KMS-11 (cell line): Measurements from ENCODE around the gene CCDC152.

ENCODE experiments used
- H2AFZ ChIP-seq: fragments of 200-600 bp; sonication (generic); 2 replicates; pipeline ENCODE4 v1.6.1; 2016; ENCODE audit warnings: antibody characterized with exemption, mixed run types, low read depth
- H3K27ac ChIP-seq: fragments of 200-600 bp; sonication (generic); 2 replicates; pipeline ENCODE4 v1.6.1; 2016; ENCODE audit warnings: mild to moderate bottlenecking, mixed run types
- H3K27me3 ChIP-seq: fragments of 200-600 bp; sonication (generic); 2 replicates; pipeline ENCODE4 v1.6.1; 2017; ENCODE audit warnings: mild to moderate bottlenecking, low read depth, mixed run types, moderate library complexity; ENCODE audit not compliant: insufficient read depth
- H3K36me3 ChIP-seq: fragments of 200-600 bp; sonication (generic); 2 replicates; pipeline ENCODE4 v1.6.1; 2017; ENCODE audit warnings: mild to moderate bottlenecking, mixed run types; ENCODE audit not compliant: insufficient read depth
- H3K4me1 ChIP-seq: fragments of 200-600 bp; sonication (generic); 2 replicates; pipeline ENCODE4 v1.6.1; 2016; ENCODE audit warnings: mild to moderate bottlenecking, low read depth, mixed run types; ENCODE audit not compliant: poor library complexity, severe bottlenecking
- H3K4me2 ChIP-seq: fragments of 200-600 bp; sonication (generic); 2 replicates; pipeline ENCODE4 v1.7.0; 2016; ENCODE audit warnings: mild to moderate bottlenecking, mixed run types
- H3K4me3 ChIP-seq: fragments of 200-600 bp; sonication (generic); IDR thresholded peaks from 2 replicates; pipeline ENCODE4 v1.6.1; 2017; ENCODE audit warnings: low read depth, low read length, mixed read lengths; ENCODE audit not compliant: insufficient read depth
- H3K79me2 ChIP-seq: fragments of 200-600 bp; sonication (generic); 2 replicates; pipeline ENCODE4 v1.6.1; 2016; ENCODE audit warnings: low read depth, mixed run types; ENCODE audit not compliant: insufficient read depth
- H3K9ac ChIP-seq: fragments of 200-600 bp; sonication (generic); 2 replicates; pipeline ENCODE4 v1.6.1; 2016; ENCODE audit warnings: mild to moderate bottlenecking, mixed run types
- H4K20me1 ChIP-seq: fragments of 200-600 bp; sonication (generic); 2 replicates; pipeline ENCODE4 v1.6.1; 2016; ENCODE audit warnings: mild to moderate bottlenecking, mixed run types; ENCODE audit not compliant: insufficient read depth
- CTCF ChIP-seq: fragments of 200-600 bp; sonication (generic); conservative IDR thresholded peaks from 2 replicates; pipeline ENCODE4 v1.6.1; 2017; ENCODE audit warnings: low read depth, mild to moderate bottlenecking, antibody characterized with exemption, low read length, moderate library complexity, mixed read lengths

Gene CCDC152

GRCh38 chr5:42806701-42807262 is 50.2 kb downstream of the CCDC152 start:
- no peak overlapping the region for H2AFZ ChIP-seq
- no peaks in the 10 kb centered on the region for H3K79me2 ChIP-seq
- H3K27ac ChIP-seq: no peak overlapping the region
- H3K36me3 ChIP-seq: no peaks in the 10 kb centered on the region
- no peak for TF ChIP-seq CTCF
- no peaks in the 10 kb centered on the region for H3K27me3 ChIP-seq
- H3K9ac ChIP-seq: no peak overlapping the region
- H3K4me3 ChIP-seq: no peak overlapping the region
- peaks cover 12% of the 10 kb centered on the region for H3K4me1 ChIP-seq
- no peaks in the 10 kb centered on the region for H4K20me1 ChIP-seq
- H3K4me2 ChIP-seq: no peak overlapping the region

GRCh38 chr5:42807722-42808447 is 51.3 kb downstream of the CCDC152 start:
- no peaks in the 10 kb centered on the region for H3K36me3 ChIP-seq
- no peak overlapping the region for H3K9ac ChIP-seq
- no peaks in the 10 kb centered on the region for H4K20me1 ChIP-seq
- no peaks in the 10 kb centered on the region for H3K27me3 ChIP-seq
- no peak overlapping the region for H3K4me3 ChIP-seq
- H3K4me1 ChIP-seq: peaks cover 19% of the 10 kb centered on the region
- no peak overlapping the region for H2AFZ ChIP-seq
- no peak overlapping the region for H3K27ac ChIP-seq
- no peak overlapping the region for H3K4me2 ChIP-seq
- no peaks in the 10 kb centered on the region for H3K79me2 ChIP-seq
- no peak for TF ChIP-seq CTCF

- Histone ChIP-seq H3K4me2 (no peak overlapping the region), H3K4me3 (no peak overlapping the region), H2AFZ (no peak overlapping the region), H3K4me1 (peaks cover 19% of the 10 kb centered on the region), H4K20me1 (no peaks in the 10 kb centered on the region), H3K79me2 (no peaks in the 10 kb centered on the region), H3K36me3 (no peaks in the 10 kb centered on the region), H3K27ac (no peak overlapping the region), H3K27me3 (no peaks in the 10 kb centered on the region), H3K9ac (no peak overlapping the region)
- no peak for TF ChIP-seq CTCF
Observed at GRCh38 chr5:42808888-42809611, 52.4 kb downstream of the CCDC152 start.

GRCh38 chr5:42810834-42811590 is 54.4 kb downstream of the CCDC152 start:
- Histone ChIP-seq H3K4me2 (peak overlapping the region; percentile 38), H3K4me1 (peaks cover 19% of the 10 kb centered on the region), H3K4me3 (no peak overlapping the region), H3K79me2 (no peaks in the 10 kb centered on the region), H3K36me3 (no peaks in the 10 kb centered on the region), H3K27me3 (no peaks in the 10 kb centered on the region), H4K20me1 (no peaks in the 10 kb centered on the region), H2AFZ (peak overlapping the region; percentile 58; the same call in 1 of the 2 replicates), H3K27ac (no peak overlapping the region), H3K9ac (no peak overlapping the region)
- TF ChIP-seq CTCF: no peak
